ENCODE data around the gene WNT1.

DNA sequence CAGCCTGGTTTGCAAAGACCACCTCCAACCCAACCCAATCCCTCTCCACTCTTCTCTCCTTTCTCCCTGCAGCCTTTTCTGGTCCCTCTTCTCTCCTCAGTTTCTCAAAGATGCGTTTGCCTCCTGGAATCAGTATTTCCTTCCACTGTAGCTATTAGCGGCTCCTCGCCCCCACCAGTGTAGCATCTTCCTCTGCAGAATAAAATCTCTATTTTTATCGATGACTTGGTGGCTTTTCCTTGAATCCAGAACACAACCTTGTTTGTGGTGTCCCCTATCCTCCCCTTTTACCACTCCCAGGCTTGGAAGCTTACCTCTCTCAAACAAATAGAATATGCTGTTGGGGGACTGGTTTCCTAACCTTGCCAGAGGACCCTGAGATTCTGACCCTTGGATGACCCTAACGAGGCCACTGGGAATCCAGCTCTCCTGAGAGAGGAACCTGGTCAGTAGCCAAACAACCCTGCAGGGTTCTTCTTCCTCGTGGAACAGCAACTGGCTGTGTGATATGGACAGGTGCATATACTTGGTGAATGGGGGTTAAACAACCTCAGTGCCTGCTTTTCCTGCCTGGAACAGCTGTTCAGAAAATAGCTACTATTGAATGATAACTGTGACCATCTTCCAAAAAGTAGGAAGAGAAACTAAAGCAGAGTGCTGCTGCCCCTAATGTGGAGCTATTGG is 4.4 kb downstream of the WNT1 start:
- TF ChIP-seq, protein P1, sequence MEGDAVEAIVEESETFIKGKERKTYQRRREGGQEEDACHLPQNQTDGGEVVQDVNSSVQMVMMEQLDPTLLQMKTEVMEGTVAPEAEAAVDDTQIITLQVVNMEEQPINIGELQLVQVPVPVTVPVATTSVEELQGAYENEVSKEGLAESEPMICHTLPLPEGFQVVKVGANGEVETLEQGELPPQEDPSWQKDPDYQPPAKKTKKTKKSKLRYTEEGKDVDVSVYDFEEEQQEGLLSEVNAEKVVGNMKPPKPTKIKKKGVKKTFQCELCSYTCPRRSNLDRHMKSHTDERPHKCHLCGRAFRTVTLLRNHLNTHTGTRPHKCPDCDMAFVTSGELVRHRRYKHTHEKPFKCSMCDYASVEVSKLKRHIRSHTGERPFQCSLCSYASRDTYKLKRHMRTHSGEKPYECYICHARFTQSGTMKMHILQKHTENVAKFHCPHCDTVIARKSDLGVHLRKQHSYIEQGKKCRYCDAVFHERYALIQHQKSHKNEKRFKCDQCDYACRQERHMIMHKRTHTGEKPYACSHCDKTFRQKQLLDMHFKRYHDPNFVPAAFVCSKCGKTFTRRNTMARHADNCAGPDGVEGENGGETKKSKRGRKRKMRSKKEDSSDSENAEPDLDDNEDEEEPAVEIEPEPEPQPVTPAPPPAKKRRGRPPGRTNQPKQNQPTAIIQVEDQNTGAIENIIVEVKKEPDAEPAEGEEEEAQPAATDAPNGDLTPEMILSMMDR (IDR thresholded peaks at IDR 0.05), result no peak
- TF ChIP-seq POLR2A (IDR thresholded peaks at IDR 0.05) (no peak), POLR2AphosphoS5 (IDR thresholded peaks at IDR 0.05) (no peak), EP300 (IDR thresholded peaks at IDR 0.05) (no peak)
